Stomach (tissue), 9 donors: Measurements from ENCODE around the gene NGDN. TPM values are rescaled to one million over a fixed set of nuclear protein-coding genes. Genes with fewer than 3 reads are reported as not detected.
A peak's percentile ranks its signal among the peaks of the same experiment; 100 is the strongest.

Source experiments
- DNase-seq, 2 donors: peaks; one replicate each; pipeline versions ENCODE4 v3.0.0 to v3.0.0-alpha.2; 2013 to 2019
- H3K27ac ChIP-seq, 5 donors: fragments of 200-600 bp in 4 of 5; sonication (generic) in 4 of 5; one replicate each; pipeline ENCODE4 v1.5.1; 2013 to 2019; ENCODE audit warnings: mild to moderate bottlenecking in 1 of 5, moderate library complexity in 1 of 5
- H3K27me3 ChIP-seq, 3 donors: fragments of 200-600 bp; sonication (generic); one replicate each; pipeline ENCODE4 v1.5.1; 2017 to 2019; ENCODE audit warnings: mixed run types in 1 of 3
- H3K36me3 ChIP-seq, 4 donors: fragments of 200-600 bp; sonication (generic); 1 replicate in 3 of 4; 2 replicates in 1 of 4; pipeline ENCODE4 v1.5.1; 2016 to 2019
- H3K4me1 ChIP-seq, 4 donors: fragments of 200-600 bp; sonication (generic); one replicate each; pipeline ENCODE4 v1.5.1; 2016 to 2019
- H3K4me3 ChIP-seq, 4 donors: fragments of 200-600 bp; sonication (generic) in 3 of 4; one replicate each; pipeline ENCODE4 v1.5.1; 2016 to 2019; ENCODE audit warnings: mild to moderate bottlenecking in 1 of 4
- H3K9me3 ChIP-seq, 4 donors: fragments of 200-600 bp; sonication (generic); one replicate each; pipeline ENCODE4 v1.5.1; 2016 to 2019
- CTCF ChIP-seq, 7 experiments: fragments of 450-650 bp in 4 of 7; fragments of 200-600 bp in 3 of 7; sonication (generic) in 3 of 7; IDR thresholded peaks; one replicate each; pipeline ENCODE4 v1.5.1; 2016 to 2019; ENCODE audit warnings: antibody characterized with exemption in 7 of 7, control low read depth in 2 of 7, mild to moderate bottlenecking in 1 of 7
- EP300 ChIP-seq: sonication (generic); formaldehyde crosslinking; IDR thresholded peaks from one replicate; pipeline ENCODE4 v1.6.1; 2017; ENCODE audit warnings: antibody characterized with exemption
- POLR2A ChIP-seq, 4 donors: fragments of 450-650 bp; IDR thresholded peaks; one replicate each; pipeline ENCODE4 v1.6.1; 2016; ENCODE audit warnings: antibody characterized with exemption in 4 of 4, control low read depth in 2 of 4, mild to moderate bottlenecking in 1 of 4, moderate library complexity in 1 of 4
- POLR2AphosphoS5 ChIP-seq, 3 donors: sonication (generic); formaldehyde crosslinking; IDR thresholded peaks; one replicate each; pipeline ENCODE4 v1.6.1; 2016; ENCODE audit warnings: antibody characterized with exemption in 3 of 3
- WGBS, 5 donors: extraction: QIAGEN DNeasy Blood & Tissue Kit in 3 of 5; methylation state at CpG; one replicate each; pipeline versions ENCODE4 v1.1.5 to v1.1.7; 2013 to 2018; 5-methylcytosine and 5-hydroxymethylcytosine counted together
- intact Hi-C: fragments of 100-400 bp; cut with DNase I; formaldehyde crosslinking; loops from one replicate; pipeline ENCODE4 v1.15.1; 2023; ENCODE audit warnings: low total_unique reads
- polyA plus RNA-seq, 3 donors: library from polyadenylated mRNA; stranded (reverse); fragments of 200-250 nt; gene quantifications; one replicate each; pipeline ENCODE4 v1.2.3, GENCODE V29; 2013
- total RNA-seq, 5 donors: library from RNA; depleted of rRNA; stranded (reverse); fragments of >200 nt; gene quantifications; one replicate each; pipeline versions ENCODE4 v1.1.0 to v1.2.3, GENCODE V29; 2014 to 2016
- donor health status: healthy with polysubstance abuse.
- donor health status: Bipolar disorder and iron deficiency.
- donor health status: healthy.

Gene NGDN
- total and polyA plus RNA-seq, 8 donors: 3.5 to 72.7 (median 31.7) TPM

GRCh38 chr14:23457587-23458445 lies 11.7 kb upstream of the NGDN start:
- WGBS, 5 donors: 53 to 69% (median 57%) methylated on average over 5 of the region's 5 CpGs
- peaks cover 0 to 17% (median 0%) of the 10 kb centered on the region in 3 donors for H3K27me3 ChIP-seq
- H3K36me3 ChIP-seq: no peaks in the 10 kb centered on the region
- peak in 1 of 2 donors; percentile 71 for DNase-seq
- H3K4me3 ChIP-seq: no peak overlapping the region
- no peak overlapping the region for H3K27ac ChIP-seq
- H3K4me1 ChIP-seq: no peaks in the 10 kb centered on the region
- intact Hi-C loops: no loop called here
- TF ChIP-seq POLR2AphosphoS5 (IDR thresholded peaks at IDR 0.05): no peak
- TF ChIP-seq POLR2A (IDR thresholded peaks at IDR 0.05): no peak
- no peaks in the 10 kb centered on the region for H3K9me3 ChIP-seq

GRCh38 chr14:23460960-23461359 lies 8.5 kb upstream of the NGDN start:
- no peak for DNase-seq
- Histone ChIP-seq H3K27me3 (peaks cover 0 to 14% (median 0%) of the 10 kb centered on the region in 3 donors), H3K4me1 (no peaks in the 10 kb centered on the region), H3K4me3 (no peak overlapping the region), H3K36me3 (no peaks in the 10 kb centered on the region), H3K27ac (no peak overlapping the region), H3K9me3 (no peaks in the 10 kb centered on the region)
- intact Hi-C loops: loop anchor here (10.0 kb wide), 1 partner anchor 136 kb away; the partner anchor contains the start of gene PABPN1
- TF ChIP-seq CTCF (IDR thresholded peaks at IDR 0.05) (no peak), EP300 (no peak), POLR2AphosphoS5 (IDR thresholded peaks at IDR 0.05) (no peak), POLR2A (IDR thresholded peaks at IDR 0.05) (no peak)

GRCh38 chr14:23464700-23465099 lies 4.8 kb upstream of the NGDN start:
- H3K4me3 ChIP-seq: no peak overlapping the region
- TF ChIP-seq POLR2A (IDR thresholded peaks at IDR 0.05): no peak
- no peak for TF ChIP-seq CTCF (IDR thresholded peaks at IDR 0.05)
- no peak for TF ChIP-seq EP300
- TF ChIP-seq POLR2AphosphoS5 (IDR thresholded peaks at IDR 0.05): no peak
- intact Hi-C loops: loop anchor here (10.0 kb wide), 1 partner anchor 140 kb away; the partner anchor contains the start of gene PABPN1
- no peak overlapping the region for H3K27ac ChIP-seq
- no peaks in the 10 kb centered on the region for H3K9me3 ChIP-seq
- no peaks in the 10 kb centered on the region for H3K36me3 ChIP-seq
- peaks cover 0 to 5% (median under 1%) of the 10 kb centered on the region in 4 donors for H3K4me1 ChIP-seq
- H3K27me3 ChIP-seq: no peaks in the 10 kb centered on the region
- no peak for DNase-seq

GRCh38 chr14:23465261-23465660 lies 4.2 kb upstream of the NGDN start:
- no peaks in the 10 kb centered on the region for H3K27me3 ChIP-seq
- H3K4me3 ChIP-seq: no peak overlapping the region
- TF ChIP-seq POLR2A (IDR thresholded peaks at IDR 0.05) (no peak), EP300 (no peak), CTCF (IDR thresholded peaks at IDR 0.05) (no peak), POLR2AphosphoS5 (IDR thresholded peaks at IDR 0.05) (no peak)
- no peaks in the 10 kb centered on the region for H3K36me3 ChIP-seq
- H3K9me3 ChIP-seq: no peaks in the 10 kb centered on the region
- DNase-seq: no peak
- intact Hi-C loops: loop anchor here (10.0 kb wide), 1 partner anchor 140 kb away; the partner anchor contains the start of gene PABPN1
- peaks cover 4 to 10% (median 6%) of the 10 kb centered on the region in 4 donors for H3K4me1 ChIP-seq
- no peak overlapping the region for H3K27ac ChIP-seq
- WGBS, 5 donors: 65 to 81% (median 76%) methylated on average over 3 of the region's 3 CpGs
